Vagina (tissue), 2 donors: ENCODE results near the gene SH3RF1.

Source experiments
- POLR2A ChIP-seq, 2 donors: fragments of 450-650 bp; IDR thresholded peaks; one replicate each; pipeline ENCODE4 v1.6.1; 2017; ENCODE audit warnings: antibody characterized with exemption in 2 of 2, mild to moderate bottlenecking in 2 of 2, moderate library complexity in 2 of 2
- TF ChIP-seq, protein P1 (sequence below), 3 experiments: fragments of 450-650 bp in 2 of 3; fragments of 200-600 bp in 1 of 3; sonication (generic) in 1 of 3; IDR thresholded peaks; one replicate each; pipeline ENCODE4 v1.5.1; 2017 to 2019; ENCODE audit warnings: antibody characterized with exemption in 3 of 3, mild to moderate bottlenecking in 2 of 3, moderate library complexity in 2 of 3

- TF ChIP-seq, protein P1, sequence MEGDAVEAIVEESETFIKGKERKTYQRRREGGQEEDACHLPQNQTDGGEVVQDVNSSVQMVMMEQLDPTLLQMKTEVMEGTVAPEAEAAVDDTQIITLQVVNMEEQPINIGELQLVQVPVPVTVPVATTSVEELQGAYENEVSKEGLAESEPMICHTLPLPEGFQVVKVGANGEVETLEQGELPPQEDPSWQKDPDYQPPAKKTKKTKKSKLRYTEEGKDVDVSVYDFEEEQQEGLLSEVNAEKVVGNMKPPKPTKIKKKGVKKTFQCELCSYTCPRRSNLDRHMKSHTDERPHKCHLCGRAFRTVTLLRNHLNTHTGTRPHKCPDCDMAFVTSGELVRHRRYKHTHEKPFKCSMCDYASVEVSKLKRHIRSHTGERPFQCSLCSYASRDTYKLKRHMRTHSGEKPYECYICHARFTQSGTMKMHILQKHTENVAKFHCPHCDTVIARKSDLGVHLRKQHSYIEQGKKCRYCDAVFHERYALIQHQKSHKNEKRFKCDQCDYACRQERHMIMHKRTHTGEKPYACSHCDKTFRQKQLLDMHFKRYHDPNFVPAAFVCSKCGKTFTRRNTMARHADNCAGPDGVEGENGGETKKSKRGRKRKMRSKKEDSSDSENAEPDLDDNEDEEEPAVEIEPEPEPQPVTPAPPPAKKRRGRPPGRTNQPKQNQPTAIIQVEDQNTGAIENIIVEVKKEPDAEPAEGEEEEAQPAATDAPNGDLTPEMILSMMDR (IDR thresholded peaks at IDR 0.05) = no peak
- no peak for TF ChIP-seq POLR2A (IDR thresholded peaks at IDR 0.05)
Observed at GRCh38 chr4:169175035-169175434, 95.7 kb downstream of the SH3RF1 start.
